Superior temporal gyrus (tissue), 1 donor: Measurements from ENCODE around the gene REV3L.
"Not testable (repeated sequence)": the region's sequence is repeated elsewhere in the genome, so short reads cannot be mapped to it uniquely, and the experiment has no call there.

ENCODE experiments used
- DNase-seq: peaks from one replicate; pipeline ENCODE4 v3.0.0-alpha.2; 2016; ENCODE audit errors: extremely low spot score

Gene REV3L

DNA sequence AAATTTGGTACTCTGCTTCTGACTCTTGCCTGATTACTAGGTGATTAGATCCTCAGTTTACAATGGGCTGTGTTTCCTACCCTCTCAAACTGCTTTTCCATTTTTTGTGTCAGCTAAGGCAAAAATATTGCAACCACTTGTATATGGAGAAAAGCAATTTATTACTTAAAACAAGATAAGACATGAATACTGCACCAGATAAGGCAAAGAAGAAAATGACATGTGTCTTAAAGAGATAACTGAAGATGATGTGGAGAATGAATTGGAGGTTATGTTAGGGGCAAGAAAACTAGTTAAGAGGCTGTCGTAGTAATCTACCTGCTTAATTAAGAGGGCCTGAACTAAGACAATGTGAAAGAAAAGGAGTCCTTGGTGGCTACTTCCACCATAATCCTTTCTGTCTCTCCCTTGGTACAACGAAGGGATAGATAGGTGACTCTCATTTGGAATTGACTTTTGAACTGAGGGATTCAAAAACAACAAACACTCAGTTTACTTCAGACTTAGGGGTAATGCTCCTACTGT lies 16.3 kb upstream of the REV3L start:
- DNase-seq: no peak

DNA sequence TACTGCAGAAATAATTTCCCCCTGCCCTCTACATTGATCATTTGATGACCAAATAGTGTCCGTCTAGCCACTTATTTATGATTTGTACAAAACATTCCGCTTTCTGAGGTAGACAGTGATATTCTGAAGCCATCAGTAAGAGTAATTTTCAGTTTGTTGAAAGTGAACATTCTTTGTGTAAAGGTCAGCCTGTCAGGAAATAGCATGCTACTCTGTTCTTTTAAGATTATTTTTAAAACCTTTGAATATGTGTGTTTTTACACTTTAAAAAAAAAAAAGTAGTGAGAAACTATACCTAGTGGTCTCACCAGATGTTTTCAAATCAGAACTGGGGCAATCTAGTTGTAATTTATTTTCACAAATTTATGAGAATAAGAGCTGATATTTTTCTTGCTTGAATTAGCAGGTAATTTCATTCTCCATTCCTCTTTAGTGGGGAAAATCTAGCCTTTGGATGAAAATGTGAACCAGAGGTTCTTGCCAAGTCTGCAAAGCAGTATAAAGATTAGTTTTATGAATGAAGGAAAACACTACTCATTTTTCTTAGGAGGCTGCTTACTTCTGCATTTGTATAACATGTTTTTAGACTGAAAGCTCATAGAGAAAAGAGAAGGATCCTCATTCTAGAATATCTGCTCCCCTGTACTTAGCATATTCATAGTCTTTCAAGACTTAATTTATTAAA lies 12.1 kb upstream of the REV3L start:
- no peak for DNase-seq

DNA sequence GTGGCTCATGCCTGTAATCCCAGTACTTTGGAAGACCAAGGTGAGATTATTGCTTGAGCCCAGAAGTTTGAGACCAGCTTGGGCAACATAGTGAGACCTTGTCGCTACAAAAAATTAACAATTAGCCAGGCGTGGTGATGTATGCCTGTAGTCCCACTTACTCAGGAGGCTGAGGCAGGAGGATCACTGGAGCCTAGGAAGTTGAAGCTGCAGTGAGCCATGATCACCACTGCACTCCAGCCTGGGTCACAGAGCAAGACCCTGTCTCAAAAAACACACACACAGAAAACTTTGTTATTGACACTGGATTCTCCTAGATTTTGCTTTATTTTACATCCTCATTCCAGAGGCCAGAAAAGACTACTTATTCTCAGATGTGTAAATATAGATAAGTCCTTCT lies 9.5 kb upstream of the REV3L start:
- no peak for DNase-seq

DNA sequence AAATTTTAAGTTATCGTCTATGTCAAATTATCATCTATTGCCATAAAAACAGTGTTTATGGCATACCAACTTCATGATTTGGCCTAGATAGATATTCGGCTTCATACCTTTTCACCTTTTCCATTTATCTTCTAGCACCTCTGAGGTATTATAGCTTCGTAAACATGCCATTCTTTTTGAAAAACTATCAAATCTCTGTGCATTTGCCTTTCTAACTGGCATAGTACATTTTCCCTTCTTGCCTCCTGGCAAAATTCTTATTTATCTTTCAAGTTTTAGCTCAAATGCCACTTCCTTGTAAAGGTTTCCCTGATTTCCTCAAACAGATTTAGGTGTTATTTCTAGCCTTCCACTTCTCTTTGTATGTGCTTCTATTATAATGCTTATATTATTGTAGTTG lies 7.0 kb upstream of the REV3L start:
- no peak for DNase-seq

DNA sequence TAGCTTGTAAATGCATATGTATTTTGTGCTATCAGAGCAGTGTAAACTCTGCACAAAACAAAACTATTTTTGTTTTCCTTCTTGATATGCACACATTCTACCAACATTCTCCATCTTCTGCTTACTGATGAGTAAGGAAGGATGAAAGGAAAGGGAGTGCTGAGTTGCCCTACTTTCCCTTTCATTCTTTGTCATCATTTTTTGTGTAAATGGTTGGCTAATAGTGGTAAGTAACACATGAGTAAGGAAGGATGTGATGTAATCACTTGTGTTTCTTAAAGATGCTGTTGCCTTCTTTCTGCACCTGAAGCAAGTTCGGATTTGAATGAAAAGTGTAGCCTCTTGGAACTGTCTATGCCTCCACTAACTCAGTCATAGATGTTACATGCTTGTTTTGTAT lies 4.6 kb upstream of the REV3L start:
- no peak for DNase-seq

DNA sequence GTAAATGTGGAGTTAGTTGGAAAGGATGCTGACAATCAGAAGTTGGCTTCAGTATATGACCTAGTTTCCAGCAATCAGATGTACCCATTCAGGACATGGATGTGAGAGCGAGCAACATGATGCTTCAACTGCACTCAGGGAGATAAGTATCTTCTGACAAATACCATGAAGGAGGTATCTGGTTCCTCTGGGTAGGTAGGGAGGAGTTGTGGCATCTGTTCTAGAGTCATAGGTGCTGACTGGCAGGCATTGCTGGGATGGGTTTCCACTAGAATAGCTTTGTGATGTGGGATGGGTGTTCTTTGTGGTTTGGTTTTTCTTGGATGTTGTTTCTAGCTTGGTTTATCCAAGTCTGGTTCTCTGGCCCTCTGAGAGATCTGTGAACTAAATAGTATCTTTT lies 3.9 kb upstream of the REV3L start:
- DNase-seq: no peak

DNA sequence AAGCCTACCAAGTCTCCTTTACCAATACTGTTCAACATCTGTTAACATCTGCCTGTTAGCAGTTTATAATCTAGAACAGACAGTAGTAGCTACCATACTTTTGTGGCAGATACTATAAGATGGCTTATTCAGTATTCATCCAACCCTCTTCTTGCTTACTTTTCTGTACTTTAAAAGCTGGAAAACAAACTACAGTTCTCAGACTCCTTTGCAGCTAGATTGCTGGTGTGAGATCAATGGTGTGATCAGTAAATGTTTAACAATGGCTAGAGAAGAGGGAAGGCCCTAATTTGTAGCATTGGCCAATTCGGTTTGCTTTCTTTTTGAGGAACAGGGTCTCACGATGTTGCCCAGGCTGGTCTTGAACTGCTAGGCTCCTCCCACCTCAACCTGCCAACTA lies 3.5 kb upstream of the REV3L start:
- no peak for DNase-seq

DNA sequence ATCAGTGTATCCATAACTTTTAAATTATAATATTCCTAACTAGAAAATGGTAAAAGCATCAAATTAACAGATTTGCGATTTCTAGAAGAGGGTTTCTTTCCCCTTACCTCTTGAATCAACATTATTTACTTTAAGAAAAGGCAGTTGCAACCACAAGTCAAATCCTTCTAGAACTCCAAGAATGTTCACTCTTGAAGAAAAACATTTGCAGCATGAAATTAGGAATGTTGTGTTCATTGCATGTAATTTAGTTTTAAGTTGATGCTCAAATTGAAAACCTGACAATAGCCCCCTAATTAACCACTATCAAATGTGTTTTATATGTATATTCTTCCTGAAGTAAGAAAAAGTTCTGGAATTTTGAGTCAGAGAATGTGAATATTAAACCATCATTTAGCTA lies 2.3 kb upstream of the REV3L start:
- no peak for DNase-seq

DNA sequence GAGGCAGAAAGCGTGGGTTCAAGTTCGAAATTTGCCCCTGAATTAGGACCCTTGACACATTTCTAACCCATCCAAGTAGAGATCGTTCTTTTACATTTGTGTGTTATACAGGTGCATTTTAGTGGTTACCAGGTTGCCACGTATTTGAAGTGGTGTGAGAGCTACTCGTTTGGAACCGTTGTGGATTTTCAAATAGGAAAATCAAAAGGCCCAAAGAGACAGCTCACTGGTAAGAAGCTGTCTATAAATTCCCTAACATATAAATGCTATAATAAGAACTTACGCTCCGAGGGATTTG lies 1.6 kb upstream of the REV3L start:
- no peak for DNase-seq

DNA sequence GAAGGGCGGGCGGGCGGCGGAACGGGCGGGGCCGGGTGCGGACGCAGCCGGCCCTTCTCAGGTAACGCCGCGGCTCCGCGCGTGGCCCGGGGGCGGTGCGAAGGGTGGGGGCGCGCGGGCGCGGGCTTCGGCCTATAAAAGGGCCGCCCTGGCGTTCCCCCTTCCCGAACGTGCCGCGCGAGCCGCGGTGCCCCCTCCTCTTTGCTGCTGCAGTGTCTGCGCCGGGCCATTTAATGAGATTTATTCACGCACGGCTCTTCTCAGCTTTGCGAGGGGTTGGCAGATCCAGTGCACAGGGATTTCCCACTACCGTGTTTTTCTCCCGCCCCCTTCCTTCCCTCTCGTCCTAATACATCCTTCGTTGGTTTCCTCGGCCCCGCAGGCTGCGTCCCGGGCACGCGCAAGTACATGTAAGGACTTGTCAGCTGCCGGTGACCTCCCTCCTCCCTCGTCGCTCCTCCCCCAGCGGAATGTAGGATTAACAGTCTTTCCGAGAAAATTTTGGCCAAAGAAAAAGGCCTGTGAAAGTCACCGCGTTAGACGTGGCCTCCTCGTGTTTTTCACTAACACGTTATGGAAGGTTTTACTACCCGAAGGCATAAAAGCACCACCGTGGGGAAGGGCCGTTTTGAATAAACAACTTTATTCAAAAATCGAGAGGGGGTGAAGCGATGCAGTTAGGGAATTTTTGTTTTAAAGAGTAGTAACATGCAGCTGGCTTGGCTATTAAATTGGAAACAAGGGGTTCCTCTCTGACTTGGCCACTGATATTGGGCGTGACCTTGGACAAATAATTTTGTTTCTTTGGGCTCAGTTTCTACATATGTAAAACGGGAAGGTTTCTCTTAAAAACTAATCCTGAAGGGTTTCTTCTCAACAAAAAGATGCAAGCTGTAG lies 966 bp upstream of the REV3L start:
- peak; percentile 86 for DNase-seq

DNA sequence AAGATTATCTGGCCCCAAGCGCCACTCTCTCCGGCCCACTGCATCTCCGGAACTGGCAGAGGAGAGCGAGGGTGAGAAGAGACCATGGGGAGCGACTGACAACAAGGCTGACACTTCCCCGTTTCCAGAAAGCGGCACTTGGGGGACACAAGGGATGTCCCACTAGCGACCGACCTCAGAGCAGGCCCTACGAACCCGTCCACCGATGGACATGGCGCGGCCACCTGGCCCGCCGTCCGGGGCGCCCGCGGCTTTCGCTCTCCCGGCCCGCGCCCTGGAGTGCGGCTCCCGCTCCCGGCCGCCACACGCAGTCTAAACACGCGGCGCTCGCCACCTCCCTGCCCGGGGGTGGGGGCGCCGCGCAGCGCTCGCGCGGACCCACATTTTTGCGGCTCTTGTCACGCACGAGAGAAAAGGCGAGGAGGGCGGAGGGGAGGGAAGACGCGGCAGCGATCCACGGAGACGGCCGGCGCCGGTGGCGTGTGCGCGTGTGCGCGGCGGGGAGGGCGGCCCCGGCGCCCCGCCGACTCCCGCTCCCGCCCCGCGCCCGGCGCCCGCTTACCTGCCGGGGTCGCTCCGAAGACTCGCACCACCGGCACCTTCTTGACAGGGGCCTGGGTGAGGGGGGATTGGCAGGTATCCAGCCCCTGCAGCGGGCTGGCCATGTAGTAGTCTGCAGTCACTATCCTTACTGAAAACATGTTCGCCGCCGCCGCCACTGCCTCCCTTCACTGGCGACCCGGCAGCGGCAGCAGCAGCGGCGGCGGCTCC lies 645 bp downstream of the REV3L start:
- DNase-seq: peak; percentile 69

DNA sequence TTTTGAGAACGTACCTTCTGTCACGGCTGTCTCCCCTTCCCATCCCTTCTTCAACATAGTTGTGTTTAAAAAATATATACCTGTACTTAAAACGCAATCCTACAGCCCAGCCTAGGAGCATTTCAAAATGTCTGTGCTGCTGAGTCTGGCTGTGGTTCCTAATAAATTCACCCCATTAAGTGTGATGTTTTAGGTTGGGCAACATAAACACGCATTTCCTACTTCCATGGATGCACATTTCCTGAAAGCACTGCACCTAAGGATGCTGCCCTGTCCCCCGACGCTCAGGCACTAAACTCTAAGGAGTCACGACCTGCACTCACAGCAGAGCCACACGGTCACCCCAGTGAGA lies 1.2 kb downstream of the REV3L start:
- DNase-seq: peak; percentile 44

DNA sequence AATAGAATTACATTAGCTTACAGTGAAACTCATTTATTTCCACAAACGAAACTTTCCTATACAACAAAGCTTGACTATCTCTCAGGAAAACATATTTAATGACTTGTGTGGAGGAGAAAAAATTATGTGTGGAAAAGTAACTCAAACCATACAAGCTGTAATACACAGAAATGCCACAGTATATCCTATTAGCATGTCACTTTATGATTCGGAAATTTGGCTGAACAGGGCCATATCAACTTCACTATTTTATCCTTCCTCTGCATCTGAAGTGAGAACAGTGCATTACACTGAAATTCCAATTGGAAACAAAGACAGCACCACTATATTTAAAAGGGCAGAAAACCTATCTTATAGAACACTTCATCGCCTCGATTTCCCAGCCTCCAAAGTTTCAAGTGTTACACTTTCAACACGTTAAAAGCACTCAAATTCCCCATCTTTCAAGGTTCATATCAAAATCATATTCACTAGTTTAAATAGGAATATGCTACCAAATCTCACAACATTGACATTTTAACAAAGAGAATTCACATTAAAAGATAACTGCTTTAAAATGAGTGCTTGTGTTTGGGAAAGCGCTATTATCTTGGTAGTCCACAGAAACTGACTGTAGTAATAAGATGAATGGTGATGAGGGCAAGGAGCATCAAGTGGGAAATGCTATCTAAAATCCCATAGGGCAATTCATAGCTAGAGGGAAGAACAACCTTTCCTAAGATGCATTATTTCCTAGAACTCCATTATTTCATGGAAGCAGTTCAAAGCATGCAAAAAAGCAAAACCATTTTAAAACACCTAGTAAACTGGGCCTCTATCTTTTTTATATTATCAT lies 1.8 kb downstream of the REV3L start:
- DNase-seq: peak; percentile 47

DNA sequence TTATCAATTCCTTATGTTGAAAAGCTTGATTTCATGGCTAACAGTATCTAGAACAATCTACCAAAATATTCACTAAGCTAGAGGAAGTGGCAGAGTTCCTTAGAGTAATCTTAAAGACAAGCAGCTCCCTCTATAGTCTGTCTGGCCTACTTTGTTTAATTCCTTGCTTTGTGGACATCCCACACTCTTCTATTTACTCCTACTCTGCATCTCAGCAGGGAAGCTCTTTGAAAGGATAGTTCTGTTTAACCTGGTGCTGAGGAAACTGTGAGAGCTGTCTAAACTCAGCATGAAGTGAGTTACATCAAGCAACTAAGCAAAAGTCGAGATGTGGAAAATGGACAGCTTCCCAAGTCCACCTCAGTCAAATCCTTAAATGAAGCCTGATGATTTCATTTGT lies 4.3 kb downstream of the REV3L start:
- DNase-seq: peak; percentile 69

DNA sequence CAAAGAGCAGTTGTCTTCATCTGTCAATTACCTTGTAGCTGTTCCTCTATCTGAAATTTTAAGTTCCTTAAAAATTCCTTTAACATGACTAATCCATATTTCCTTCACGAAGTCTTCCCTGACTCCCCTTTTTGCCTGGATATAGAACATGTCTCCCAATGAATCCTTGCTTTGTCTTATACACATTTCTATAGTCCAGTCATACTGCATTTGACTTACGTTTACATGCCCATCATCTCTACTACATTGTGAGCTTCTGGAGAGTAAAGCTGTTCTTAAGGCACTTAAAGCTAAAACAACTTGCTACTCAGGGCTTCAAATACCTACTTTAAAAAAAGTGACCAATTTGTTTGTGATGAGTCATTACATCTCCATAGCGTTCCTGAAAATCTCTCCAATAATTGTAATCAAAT lies 4.9 kb downstream of the REV3L start:
- DNase-seq: no peak

DNA sequence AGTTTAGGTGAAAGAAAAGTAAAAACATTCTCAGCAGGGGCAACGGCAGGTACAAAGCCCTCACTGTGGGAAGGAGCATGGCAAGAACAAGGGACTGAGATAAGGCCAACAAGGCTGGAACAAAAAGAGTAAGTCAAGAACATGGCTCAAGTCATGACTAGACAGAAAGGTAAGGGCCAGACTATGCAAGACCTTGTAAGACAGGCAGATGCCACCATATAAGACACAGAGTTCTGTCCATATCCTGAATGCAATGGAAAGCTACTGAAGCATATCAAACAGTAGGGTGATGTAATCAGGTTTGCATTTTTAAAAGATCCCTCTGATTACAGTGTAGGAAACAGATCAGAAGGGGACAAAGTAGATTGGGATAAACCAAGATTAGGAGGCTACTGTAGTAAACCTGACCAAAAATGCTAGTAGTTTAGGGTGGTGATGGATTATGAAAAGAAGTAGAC lies 5.5 kb downstream of the REV3L start:
- DNase-seq: no peak

DNA sequence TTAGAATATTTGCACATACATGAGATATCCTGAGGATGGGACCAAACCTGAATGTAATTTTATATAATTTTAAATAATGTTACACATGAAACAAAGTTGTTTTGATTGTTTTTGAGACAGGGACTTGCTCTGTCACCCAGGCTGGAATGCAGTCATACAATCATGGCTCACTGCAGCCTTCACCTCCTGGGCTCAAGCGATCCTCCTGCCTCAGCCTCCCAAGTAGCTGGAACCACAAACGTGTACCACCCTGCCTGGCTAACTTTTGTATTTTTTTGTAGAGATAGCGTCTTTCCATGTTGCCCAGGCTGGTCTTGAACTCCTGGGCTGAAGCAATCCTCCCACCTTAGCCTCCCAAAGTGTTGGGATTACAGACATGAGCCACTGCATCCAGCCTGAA lies 7.0 kb downstream of the REV3L start:
- not testable (repeated sequence) for DNase-seq

DNA sequence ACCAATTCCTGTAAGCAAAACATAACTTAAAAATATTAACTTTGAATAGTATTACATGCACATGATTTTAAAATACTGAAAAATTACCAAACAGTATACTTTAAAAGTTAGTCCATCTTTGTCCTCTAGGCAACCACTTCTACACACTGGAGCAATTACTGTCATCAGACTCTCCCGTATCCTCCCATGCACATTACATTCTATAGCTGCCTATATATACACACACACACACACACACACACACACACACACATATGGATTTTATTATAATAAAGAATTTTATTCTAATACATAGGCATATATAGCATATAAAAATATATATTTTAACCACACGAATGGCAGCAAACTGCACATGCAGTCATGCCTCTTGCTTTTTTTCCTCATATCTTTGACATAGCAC lies 8.2 kb downstream of the REV3L start:
- DNase-seq: no peak

DNA sequence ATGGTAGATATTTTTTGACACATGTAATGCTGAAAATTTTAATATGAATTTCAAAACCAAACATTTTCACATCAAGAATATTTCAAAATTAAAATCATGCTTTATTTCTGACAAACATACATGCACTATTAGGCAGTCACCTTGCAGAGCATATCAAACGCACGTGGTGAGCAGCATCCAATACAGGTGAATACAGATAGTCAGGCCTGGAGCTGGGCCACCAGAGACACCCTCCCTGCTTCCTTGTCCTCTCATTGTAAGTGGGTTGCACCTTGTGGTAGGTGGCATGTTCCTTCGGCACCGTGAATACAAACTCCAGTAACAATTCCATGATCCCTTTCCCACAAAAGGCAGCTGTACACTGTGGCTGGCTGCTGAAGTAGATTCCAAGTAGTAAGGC lies 8.9 kb downstream of the REV3L start:
- no peak for DNase-seq

DNA sequence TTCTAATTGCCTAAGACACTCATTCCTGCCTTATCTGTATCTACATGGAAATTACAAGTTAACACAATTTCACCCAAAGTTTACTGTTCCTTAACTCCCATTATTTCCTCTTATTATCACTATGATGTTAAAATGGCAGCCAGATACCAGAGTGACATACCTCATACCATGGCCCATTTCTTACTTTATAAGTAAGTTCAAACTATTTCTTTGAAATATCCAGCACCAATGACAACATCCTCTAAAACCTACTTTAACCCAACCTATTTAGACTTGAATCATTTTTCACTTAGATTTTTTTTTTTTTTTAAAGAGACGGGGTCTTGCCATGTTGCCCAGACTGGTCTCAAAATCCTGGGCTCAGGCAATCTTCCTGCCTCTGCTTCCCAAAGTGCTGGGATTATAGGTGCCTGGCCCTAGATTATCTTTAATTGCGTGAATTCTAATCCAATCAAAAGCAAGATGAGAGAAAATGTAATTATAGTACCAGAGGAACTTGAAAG lies 10.0 kb downstream of the REV3L start:
- no peak for DNase-seq

DNA sequence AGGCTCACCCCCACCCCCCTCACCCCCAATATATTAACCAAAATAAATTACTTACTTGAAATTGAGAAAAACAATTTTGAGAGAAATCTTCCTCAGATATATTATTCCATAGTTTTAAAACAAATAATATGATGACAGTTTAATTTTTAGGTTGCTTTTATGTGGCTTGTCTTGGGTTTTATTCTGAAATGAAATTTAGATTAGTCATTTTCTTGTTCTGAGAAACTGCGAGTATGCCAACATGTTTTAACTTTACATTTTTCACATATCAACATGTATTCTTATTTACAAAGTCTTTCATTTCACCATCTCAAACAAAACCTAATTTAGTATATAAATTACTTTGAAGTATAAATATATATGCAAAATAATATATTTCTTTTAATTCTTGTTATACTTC lies 11.1 kb downstream of the REV3L start:
- DNase-seq: no peak
